ENCODE results near the gene DCX. TPM values are rescaled to one million over a fixed set of nuclear protein-coding genes. Genes with fewer than 3 reads are reported as not detected.

Gene DCX
- polyA plus RNA-seq, 1 donor (not counting 4 experiments of a cell fraction or from before 2014, with no cell fraction given) = not detected

DNA sequence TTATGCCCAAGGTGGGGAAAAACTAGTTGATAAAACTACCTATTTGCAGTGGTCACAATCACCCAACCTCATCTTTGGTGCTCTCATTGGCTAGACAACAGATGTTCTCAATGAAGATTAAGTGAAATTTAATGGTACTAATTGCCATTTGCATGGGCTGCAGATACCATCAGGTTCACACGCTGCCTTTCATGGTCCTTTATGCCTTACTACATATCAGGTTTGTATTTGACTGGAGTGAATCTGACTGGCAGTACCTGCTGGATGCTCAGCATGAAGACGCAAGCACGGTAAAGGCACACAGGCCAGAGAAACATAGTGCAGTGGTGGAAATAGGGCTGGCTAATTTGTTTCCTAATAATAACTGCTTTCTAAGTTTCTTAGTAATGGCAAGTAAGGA, 48.3 kb downstream of the DCX start:
- no peak for TF ChIP-seq EZH2 (IDR thresholded peaks at IDR 0.05; ENCODE audit: low read length)
- TF ChIP-seq, protein P1, sequence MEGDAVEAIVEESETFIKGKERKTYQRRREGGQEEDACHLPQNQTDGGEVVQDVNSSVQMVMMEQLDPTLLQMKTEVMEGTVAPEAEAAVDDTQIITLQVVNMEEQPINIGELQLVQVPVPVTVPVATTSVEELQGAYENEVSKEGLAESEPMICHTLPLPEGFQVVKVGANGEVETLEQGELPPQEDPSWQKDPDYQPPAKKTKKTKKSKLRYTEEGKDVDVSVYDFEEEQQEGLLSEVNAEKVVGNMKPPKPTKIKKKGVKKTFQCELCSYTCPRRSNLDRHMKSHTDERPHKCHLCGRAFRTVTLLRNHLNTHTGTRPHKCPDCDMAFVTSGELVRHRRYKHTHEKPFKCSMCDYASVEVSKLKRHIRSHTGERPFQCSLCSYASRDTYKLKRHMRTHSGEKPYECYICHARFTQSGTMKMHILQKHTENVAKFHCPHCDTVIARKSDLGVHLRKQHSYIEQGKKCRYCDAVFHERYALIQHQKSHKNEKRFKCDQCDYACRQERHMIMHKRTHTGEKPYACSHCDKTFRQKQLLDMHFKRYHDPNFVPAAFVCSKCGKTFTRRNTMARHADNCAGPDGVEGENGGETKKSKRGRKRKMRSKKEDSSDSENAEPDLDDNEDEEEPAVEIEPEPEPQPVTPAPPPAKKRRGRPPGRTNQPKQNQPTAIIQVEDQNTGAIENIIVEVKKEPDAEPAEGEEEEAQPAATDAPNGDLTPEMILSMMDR (optimal IDR thresholded peaks at IDR 0.05 in 1 of 3, IDR thresholded peaks at IDR 0.05 in 1 of 3, conservative IDR thresholded peaks at IDR 0.05 in 1 of 3; ENCODE audit: extremely low read depth in 1 of 3, insufficient read depth in 2 of 3, low read length in 3 of 3) = no peak
- no peak for FAIRE-seq

GRCh38 chrX:111361751-111362150, 50.2 kb downstream of the DCX start:
- H3K4me3 ChIP-seq (ENCODE audit: control insufficient read depth in 2 of 3, extremely low read depth in 1 of 3, insufficient read depth in 2 of 3, low read depth in 1 of 3, low read length in 3 of 3) = no peak overlapping the region
- no peaks in the 10 kb centered on the region for H3K4me1 ChIP-seq (ENCODE audit: control insufficient read depth, extremely low read depth, insufficient read depth, low read length)
- H3K27me3 ChIP-seq (ENCODE audit: control insufficient read depth, extremely low read depth, insufficient read depth, low read length) = no peaks in the 10 kb centered on the region
- H2AFZ ChIP-seq (ENCODE audit: control insufficient read depth, low read length) = no peak overlapping the region
- no peaks in the 10 kb centered on the region for H4K20me1 ChIP-seq (ENCODE audit: control insufficient read depth, extremely low read depth, insufficient read depth, low read length)
- no peaks in the 10 kb centered on the region for H3K9me3 ChIP-seq (ENCODE audit: control insufficient read depth, low read depth, low read length)
- no peak overlapping the region for H3K4me2 ChIP-seq (ENCODE audit: control insufficient read depth, extremely low read depth, insufficient read depth, low read depth, low read length)
- H3K27ac ChIP-seq (ENCODE audit: control insufficient read depth, insufficient read depth, low read length) = no peak overlapping the region
- H3K79me2 ChIP-seq (ENCODE audit: control insufficient read depth, insufficient read depth, low read length) = no peaks in the 10 kb centered on the region
- dilution Hi-C loops (cut with MboI; ENCODE audit: extremely low pct_ligation_motif_present, low sequenced_read_pairs) = no loop called here
- DNase-seq (ENCODE audit: low read depth, low spot score) (no peak), FAIRE-seq (no peak)
- H3K9ac ChIP-seq (ENCODE audit: control insufficient read depth, extremely low read depth, insufficient read depth, low read length) = no peak overlapping the region
- H3K36me3 ChIP-seq (ENCODE audit: control insufficient read depth in 2 of 2, extremely low read depth in 1 of 2, insufficient read depth in 2 of 2, low read length in 2 of 2) = no peaks in the 10 kb centered on the region
- TF ChIP-seq EZH2 (IDR thresholded peaks at IDR 0.05; ENCODE audit: low read length) = no peak
- TF ChIP-seq, protein P1 (optimal IDR thresholded peaks at IDR 0.05 in 1 of 3, IDR thresholded peaks at IDR 0.05 in 1 of 3, conservative IDR thresholded peaks at IDR 0.05 in 1 of 3; ENCODE audit: extremely low read depth in 1 of 3, insufficient read depth in 2 of 3, low read length in 3 of 3) = no peak
- H3K9me1 ChIP-seq (ENCODE audit: control insufficient read depth, extremely low read depth, insufficient read depth, low read length) = no peaks in the 10 kb centered on the region

More for the DNA sequence above, 48.3 kb downstream of the DCX start:
- Histone ChIP-seq H3K4me1 (ENCODE audit: control insufficient read depth, extremely low read depth, insufficient read depth, low read length) (no peaks in the 10 kb centered on the region), H4K20me1 (ENCODE audit: control insufficient read depth, extremely low read depth, insufficient read depth, low read length) (no peaks in the 10 kb centered on the region), H3K27ac (ENCODE audit: control insufficient read depth, insufficient read depth, low read length) (no peak overlapping the region), H3K9me1 (ENCODE audit: control insufficient read depth, extremely low read depth, insufficient read depth, low read length) (no peaks in the 10 kb centered on the region), H3K36me3 (ENCODE audit: control insufficient read depth in 2 of 2, extremely low read depth in 1 of 2, insufficient read depth in 2 of 2, low read length in 2 of 2) (no peaks in the 10 kb centered on the region), H3K4me3 (ENCODE audit: control insufficient read depth in 2 of 3, extremely low read depth in 1 of 3, insufficient read depth in 2 of 3, low read depth in 1 of 3, low read length in 3 of 3) (no peak overlapping the region), H3K79me2 (ENCODE audit: control insufficient read depth, insufficient read depth, low read length) (no peaks in the 10 kb centered on the region), H3K9ac (ENCODE audit: control insufficient read depth, extremely low read depth, insufficient read depth, low read length) (no peak overlapping the region), H2AFZ (ENCODE audit: control insufficient read depth, low read length) (no peak overlapping the region), H3K27me3 (ENCODE audit: control insufficient read depth, extremely low read depth, insufficient read depth, low read length) (peaks cover 6% of the 10 kb centered on the region), H3K9me3 (ENCODE audit: control insufficient read depth, low read depth, low read length) (no peaks in the 10 kb centered on the region), H3K4me2 (ENCODE audit: control insufficient read depth, extremely low read depth, insufficient read depth, low read depth, low read length) (no peak overlapping the region)
- dilution Hi-C loops (cut with MboI; ENCODE audit: extremely low pct_ligation_motif_present, low sequenced_read_pairs) = no loop called here
- no peak for DNase-seq (ENCODE audit: low read depth, low spot score)
